OCI-LY3 (cell line): ENCODE data around the gene FBXO28.

ENCODE experiments used
- H2AFZ ChIP-seq: fragments of 200-600, 300-600 bp; shearing (Covaris generic); 2 replicates; pipeline ENCODE4 v1.6.0; 2014; ENCODE audit warnings: antibody characterized with exemption, low read depth, low read length
- H3K27ac ChIP-seq: fragments of 200-600, 300-600 bp; sonication (generic); 2 replicates; pipeline ENCODE4 v1.5.1; 2014; ENCODE audit warnings: mild to moderate bottlenecking, low read length, moderate library complexity, mixed read lengths
- H3K27me3 ChIP-seq: fragments of 200-600, 300-600 bp; sonication (generic); 2 replicates; pipeline ENCODE4 v1.6.1; 2014; ENCODE audit warnings: low read depth, low read length, mixed read lengths
- H3K36me3 ChIP-seq: fragments of 200-600, 300-600 bp; sonication (generic); replicated peaks from 2 replicates; pipeline ENCODE3; 2014; ENCODE audit warnings: low read depth, low read length, mixed read lengths
- H3K4me1 ChIP-seq: fragments of 300-600, 200-600 bp; sonication (generic); 2 replicates; pipeline ENCODE4 v1.6.1; 2014; ENCODE audit warnings: low read length, mixed read lengths
- H3K4me2 ChIP-seq: fragments of 200-600, 300-600 bp; sonication (generic); 2 replicates; pipeline ENCODE4 v1.6.1; 2014; ENCODE audit warnings: low read length, mixed read lengths
- H3K4me3 ChIP-seq: fragments of 300-600, 200-600 bp; sonication (generic); 2 replicates; pipeline ENCODE4 v1.5.1; 2014; ENCODE audit warnings: antibody characterized with exemption, mild to moderate bottlenecking, low read length, moderate library complexity
- H3K79me2 ChIP-seq: fragments of 300-600, 200-600 bp; shearing (Covaris generic); 2 replicates; pipeline ENCODE4 v1.6.1; 2014; ENCODE audit warnings: mild to moderate bottlenecking, low read length, mixed read lengths
- H3K9ac ChIP-seq: fragments of 300-600, 200-600 bp; shearing (Covaris generic); 2 replicates; pipeline ENCODE4 v1.6.0; 2014; ENCODE audit warnings: mild to moderate bottlenecking, low read length, moderate library complexity
- H3K9me3 ChIP-seq: fragments of 200-600, 300-600 bp; shearing (Covaris generic); 2 replicates; pipeline ENCODE4 v1.6.1; 2014; ENCODE audit warnings: low read length, mixed read lengths; ENCODE audit not compliant: insufficient read depth
- H4K20me1 ChIP-seq: fragments of 200-600, 300-600 bp; sonication (generic); 2 replicates; pipeline ENCODE4 v1.6.1; 2016; ENCODE audit warnings: low read length, mixed read lengths; ENCODE audit not compliant: insufficient read depth
- EZH2phosphoT487 ChIP-seq: fragments of 200-600 bp; shearing (Covaris generic); IDR thresholded peaks from 2 replicates; pipeline ENCODE4 v1.6.1; 2018; ENCODE audit warnings: antibody characterized with exemption, mixed run types, low read depth
- TF ChIP-seq, protein P1 (sequence below): fragments of 200-600, 300-600 bp; sonication (generic); IDR thresholded peaks from 2 replicates; pipeline ENCODE4 v1.5.1; 2014; ENCODE audit warnings: antibody characterized with exemption, low read length, low read depth

Gene FBXO28

DNA sequence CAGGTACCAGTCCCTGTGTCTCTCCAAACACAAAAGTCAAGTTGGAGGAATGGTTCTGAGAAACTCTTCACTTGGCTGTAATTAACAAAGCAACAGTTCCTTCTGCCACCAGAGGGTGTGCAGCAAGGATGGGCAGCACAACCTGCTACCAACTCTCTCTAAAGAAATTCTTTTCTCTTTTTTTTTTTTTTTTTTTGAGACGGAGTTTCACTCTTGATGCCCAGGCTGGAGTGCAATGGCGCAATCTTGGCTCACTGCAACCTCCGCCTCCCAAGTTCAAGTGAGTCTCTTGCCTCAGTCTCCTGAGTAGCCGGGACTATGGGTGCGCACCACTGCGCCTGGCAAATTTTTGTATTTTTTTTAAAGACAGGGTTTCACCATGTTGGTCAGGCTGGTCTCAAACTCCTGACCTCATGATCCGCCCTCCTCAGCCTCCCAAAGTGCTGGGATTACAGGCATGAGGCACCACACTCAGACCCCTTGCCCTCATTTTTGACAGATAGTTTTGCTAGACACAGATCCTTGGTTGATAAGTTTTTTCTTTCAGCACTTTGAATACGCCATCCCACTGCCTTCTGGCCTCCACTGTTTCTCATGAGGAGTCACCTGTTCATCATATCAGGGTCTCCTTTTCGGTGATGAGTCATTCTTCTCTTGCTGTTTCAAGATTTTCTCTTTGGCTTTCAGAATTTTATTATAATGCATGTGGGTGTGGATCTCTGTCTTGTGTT lies 57.0 kb downstream of the FBXO28 start:
- H3K27me3 ChIP-seq: peaks cover 26% of the 10 kb centered on the region
- H3K36me3 ChIP-seq: no peaks in the 10 kb centered on the region
- no peak overlapping the region for H3K27ac ChIP-seq
- no peak overlapping the region for H2AFZ ChIP-seq
- no peaks in the 10 kb centered on the region for H3K9me3 ChIP-seq
- no peak overlapping the region for H3K9ac ChIP-seq
- H3K4me2 ChIP-seq: no peak overlapping the region
- H3K4me1 ChIP-seq: peaks cover 28% of the 10 kb centered on the region
- H4K20me1 ChIP-seq: no peaks in the 10 kb centered on the region
- H3K4me3 ChIP-seq: no peak overlapping the region
- H3K79me2 ChIP-seq: no peaks in the 10 kb centered on the region
- TF ChIP-seq, protein P1, sequence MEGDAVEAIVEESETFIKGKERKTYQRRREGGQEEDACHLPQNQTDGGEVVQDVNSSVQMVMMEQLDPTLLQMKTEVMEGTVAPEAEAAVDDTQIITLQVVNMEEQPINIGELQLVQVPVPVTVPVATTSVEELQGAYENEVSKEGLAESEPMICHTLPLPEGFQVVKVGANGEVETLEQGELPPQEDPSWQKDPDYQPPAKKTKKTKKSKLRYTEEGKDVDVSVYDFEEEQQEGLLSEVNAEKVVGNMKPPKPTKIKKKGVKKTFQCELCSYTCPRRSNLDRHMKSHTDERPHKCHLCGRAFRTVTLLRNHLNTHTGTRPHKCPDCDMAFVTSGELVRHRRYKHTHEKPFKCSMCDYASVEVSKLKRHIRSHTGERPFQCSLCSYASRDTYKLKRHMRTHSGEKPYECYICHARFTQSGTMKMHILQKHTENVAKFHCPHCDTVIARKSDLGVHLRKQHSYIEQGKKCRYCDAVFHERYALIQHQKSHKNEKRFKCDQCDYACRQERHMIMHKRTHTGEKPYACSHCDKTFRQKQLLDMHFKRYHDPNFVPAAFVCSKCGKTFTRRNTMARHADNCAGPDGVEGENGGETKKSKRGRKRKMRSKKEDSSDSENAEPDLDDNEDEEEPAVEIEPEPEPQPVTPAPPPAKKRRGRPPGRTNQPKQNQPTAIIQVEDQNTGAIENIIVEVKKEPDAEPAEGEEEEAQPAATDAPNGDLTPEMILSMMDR: peak; percentile 44
- TF ChIP-seq EZH2phosphoT487: no peak

DNA sequence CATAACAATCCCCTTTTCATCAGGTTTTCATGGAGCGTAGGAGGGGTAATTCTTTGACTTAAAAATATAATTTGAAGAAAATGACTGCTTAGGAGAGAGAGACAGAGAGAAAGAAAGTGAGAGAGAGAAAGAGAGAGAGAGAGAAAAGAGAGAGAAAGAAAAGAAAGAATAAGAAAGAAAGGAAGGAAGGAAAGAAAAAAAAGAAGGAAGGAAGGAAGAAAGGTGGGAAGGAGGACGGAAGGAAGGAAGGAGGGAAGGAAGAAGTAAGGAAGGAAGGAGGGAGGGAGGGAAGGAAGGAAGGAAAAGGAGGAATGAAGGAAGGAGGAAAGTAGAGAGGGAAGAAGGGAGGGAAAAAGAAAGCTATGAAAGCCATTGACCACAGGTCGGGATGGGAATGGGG lies 58.3 kb downstream of the FBXO28 start:
- no peak overlapping the region for H3K4me3 ChIP-seq
- no peak overlapping the region for H3K9ac ChIP-seq
- TF ChIP-seq EZH2phosphoT487: no peak
- TF ChIP-seq, protein P1: no peak
- H3K4me2 ChIP-seq: no peak overlapping the region
- H3K9me3 ChIP-seq: no peaks in the 10 kb centered on the region
- H2AFZ ChIP-seq: no peak overlapping the region
- no peaks in the 10 kb centered on the region for H4K20me1 ChIP-seq
- peaks cover 26% of the 10 kb centered on the region for H3K27me3 ChIP-seq
- peaks cover 28% of the 10 kb centered on the region for H3K4me1 ChIP-seq
- H3K27ac ChIP-seq: no peak overlapping the region
- H3K36me3 ChIP-seq: no peaks in the 10 kb centered on the region
- H3K79me2 ChIP-seq: no peaks in the 10 kb centered on the region

DNA sequence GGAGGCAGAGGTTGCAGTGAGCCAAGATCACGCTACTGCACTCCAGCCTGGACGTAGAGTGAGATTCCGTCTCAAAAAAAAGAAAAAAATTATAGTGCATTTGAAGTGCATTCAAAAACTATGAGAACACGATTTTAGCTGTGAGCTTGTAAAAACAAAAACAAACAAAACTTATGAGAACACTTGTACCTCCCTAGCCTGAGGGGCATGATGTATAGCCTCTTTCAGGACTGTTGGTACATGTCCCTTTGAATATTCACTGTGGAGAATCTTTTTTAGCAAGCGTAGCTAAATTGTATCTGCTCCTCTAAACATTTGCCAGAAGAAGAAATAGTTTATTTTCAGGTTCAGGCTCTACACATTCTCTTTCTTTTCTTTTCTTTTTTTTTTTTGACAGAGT lies 59.6 kb downstream of the FBXO28 start:
- H3K4me1 ChIP-seq: peaks cover 26% of the 10 kb centered on the region
- H3K4me3 ChIP-seq: no peak overlapping the region
- H3K9ac ChIP-seq: no peak overlapping the region
- TF ChIP-seq, protein P1: no peak
- no peak for TF ChIP-seq EZH2phosphoT487
- no peak overlapping the region for H2AFZ ChIP-seq
- no peak overlapping the region for H3K4me2 ChIP-seq
- H3K79me2 ChIP-seq: no peaks in the 10 kb centered on the region
- H4K20me1 ChIP-seq: no peaks in the 10 kb centered on the region
- no peak overlapping the region for H3K27ac ChIP-seq
- H3K9me3 ChIP-seq: no peaks in the 10 kb centered on the region
- peaks cover 26% of the 10 kb centered on the region for H3K27me3 ChIP-seq
- H3K36me3 ChIP-seq: no peaks in the 10 kb centered on the region

DNA sequence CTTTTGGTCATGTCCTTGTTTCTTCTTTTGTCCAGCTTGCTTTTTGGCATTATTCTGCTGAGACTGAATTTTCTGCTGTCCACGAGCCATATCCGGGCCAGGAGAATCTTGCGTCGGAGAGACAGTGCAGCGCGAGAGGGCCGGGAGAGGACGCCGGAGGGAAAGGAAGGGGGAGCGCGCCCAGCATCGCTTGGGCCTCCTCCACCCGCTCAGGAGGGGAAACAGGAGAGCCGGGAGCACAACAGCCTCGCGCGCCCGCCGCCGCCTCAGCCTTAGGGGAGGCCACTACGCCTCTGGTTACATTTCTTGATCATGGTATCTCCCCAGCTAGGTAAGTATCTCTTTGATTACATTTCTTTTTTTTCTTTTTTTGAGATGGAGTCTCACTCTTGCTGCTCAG lies 61.7 kb downstream of the FBXO28 start:
- Histone ChIP-seq H3K9ac (no peak overlapping the region), H3K4me2 (no peak overlapping the region), H3K4me1 (peaks cover 5% of the 10 kb centered on the region), H3K27ac (no peak overlapping the region), H3K9me3 (no peaks in the 10 kb centered on the region), H4K20me1 (no peaks in the 10 kb centered on the region), H3K79me2 (no peaks in the 10 kb centered on the region), H3K27me3 (peaks cover 30% of the 10 kb centered on the region), H3K36me3 (no peaks in the 10 kb centered on the region), H2AFZ (no peak overlapping the region), H3K4me3 (no peak overlapping the region)
- TF ChIP-seq, protein P1: no peak
- no peak for TF ChIP-seq EZH2phosphoT487
